NCI-H345 treated with DMSO at 0.1 percent for 48 hours (cell line): Measurements from ENCODE around the gene HOXB5.

Source experiments
- DNase-seq: peaks from one replicate; lab custom pipeline; 2025; ENCODE audit not compliant: unreplicated experiment; lab: John Stamatoyannopoulos, UW

The HOXB5 gene

DNA sequence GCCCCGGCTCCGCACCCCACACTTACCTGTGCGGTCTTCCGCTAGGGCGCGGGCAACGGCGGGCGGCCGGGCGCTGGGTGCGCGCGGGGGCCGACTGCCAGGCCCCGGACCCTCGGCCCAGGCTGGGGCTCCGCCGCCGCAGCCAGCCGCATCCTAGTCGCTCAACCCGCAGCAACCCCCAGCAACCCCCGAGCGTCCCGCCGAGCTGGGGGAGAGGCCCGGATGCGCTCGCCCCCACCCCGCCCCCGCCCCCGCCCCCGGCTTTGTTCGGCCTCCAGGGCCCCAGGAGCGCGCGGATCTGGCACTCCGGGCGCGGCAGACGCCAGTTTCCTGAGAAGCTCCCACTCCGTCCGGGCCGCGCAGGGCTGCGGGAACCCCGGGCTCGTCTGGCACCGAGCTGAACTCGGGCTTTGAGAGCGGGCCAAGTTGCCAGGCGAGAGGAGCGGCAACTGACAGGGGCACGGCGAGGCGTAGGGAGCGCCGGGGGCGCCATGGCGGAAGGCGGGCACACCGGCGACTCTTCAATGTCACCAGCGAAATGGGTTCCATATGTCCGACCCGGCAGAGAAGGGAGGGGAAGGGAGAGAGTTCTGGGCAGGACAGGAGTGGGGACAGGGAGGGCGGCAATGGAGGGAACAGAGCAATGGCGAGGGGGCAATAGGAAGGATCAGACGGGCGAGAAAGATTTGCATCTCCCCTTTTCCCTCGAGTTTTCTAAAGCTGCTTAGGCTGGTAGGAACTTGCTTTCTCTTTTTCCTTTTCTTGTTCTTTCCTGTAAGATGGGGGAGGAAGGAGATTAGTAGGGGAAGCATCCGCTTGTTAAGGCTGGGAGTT is 29.2 kb downstream of the HOXB5 start:
- no peak for DNase-seq

DNA sequence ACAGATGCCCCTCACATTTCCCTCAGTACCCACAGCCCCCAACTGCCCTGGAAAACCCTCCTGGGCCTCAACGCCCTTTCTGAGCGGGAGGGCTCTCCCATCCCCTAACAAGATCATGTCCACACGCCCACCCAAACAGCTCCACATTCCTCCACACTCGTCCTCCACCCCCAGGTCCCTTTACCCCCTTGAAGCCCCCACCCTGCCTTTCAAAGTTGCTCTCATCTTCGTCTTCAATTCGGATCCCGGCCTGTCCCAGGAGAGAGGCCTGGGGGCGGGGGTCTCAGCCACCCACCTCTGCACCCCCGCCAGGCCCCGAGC is 29.8 kb downstream of the HOXB5 start:
- no peak for DNase-seq

DNA sequence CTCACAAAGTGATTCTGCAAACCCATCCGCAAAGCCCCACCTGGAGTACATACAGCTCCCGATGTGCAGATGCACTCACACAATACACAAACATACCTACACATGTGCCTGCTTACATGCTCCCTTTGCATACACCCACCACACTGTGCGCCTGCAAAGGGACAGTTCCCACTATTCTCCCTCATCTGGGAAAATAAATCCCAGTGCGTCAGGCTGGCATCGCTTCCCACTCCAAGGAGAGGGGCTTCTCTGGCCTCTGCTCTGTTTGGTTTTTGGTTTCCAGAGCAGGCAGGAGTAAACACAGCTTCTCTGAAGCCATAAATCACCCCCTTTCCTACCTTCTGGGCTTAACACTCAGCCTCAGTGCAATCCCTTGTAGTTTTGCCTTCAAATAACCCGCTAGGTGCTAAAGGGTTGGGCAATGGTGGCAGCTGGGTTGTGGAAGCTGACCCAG is 30.2 kb downstream of the HOXB5 start:
- no peak for DNase-seq

DNA sequence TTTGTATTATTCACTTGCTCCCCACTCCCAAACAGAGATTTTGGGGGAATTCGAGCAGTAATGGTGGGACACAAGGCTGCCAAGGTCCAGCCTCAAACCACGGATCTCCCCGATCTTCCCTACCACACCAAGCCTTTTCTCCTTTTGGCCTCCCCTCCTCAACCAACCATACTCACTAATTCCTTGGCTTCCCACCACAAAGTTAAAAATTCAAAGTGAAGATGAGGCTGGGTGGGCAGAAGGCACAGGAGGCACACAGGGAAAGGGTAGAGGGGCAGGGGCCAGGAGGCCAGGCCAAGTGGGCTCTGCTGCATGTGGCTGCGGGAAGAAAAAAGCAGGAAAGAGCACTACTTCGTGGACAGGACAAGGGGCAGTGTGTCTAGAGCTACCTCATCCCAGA is 30.6 kb downstream of the HOXB5 start:
- DNase-seq = no peak

DNA sequence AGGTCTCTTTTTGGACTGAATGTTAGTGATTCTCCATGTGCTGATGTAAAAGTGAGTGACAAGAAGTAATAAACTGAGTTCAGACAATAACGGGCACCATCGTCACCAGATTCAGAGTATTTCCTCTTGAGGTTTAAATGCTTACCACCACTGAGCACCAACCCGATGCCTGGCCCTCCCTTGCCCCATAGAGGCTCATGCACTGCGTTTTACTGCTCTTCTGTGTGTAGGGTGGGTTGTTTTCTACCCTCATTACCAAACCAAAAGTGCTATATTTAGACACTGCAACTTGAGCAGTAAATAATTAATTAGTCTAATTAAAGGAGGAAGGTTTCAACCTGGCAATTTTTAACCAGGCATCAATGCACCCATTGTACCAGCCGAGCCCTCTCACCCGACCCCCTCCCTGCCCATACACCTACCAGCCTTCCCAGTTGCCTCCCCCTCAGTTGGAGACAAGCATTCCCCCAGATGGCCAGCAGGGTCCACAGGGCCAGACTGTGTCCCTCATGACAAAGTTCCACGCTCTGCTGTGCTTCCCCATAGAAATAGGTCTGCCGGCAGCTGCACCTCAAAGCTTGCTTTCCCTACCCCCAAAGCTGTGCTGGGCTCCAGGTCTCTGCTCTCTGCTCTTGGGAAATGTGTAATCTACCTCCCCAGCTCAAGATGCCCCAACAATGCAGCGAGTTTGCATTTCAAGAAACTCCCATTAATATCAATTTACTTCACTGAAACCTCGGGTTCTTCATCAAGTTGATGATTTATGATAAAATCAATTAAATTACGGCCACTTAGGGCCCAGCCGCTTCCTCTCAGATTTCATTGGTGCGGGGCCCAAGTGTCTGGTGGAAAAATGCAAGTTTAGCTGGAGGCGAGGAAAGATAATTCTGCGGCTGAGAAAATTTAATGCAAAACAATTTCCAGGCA is 31.4 kb downstream of the HOXB5 start:
- DNase-seq = no peak

DNA sequence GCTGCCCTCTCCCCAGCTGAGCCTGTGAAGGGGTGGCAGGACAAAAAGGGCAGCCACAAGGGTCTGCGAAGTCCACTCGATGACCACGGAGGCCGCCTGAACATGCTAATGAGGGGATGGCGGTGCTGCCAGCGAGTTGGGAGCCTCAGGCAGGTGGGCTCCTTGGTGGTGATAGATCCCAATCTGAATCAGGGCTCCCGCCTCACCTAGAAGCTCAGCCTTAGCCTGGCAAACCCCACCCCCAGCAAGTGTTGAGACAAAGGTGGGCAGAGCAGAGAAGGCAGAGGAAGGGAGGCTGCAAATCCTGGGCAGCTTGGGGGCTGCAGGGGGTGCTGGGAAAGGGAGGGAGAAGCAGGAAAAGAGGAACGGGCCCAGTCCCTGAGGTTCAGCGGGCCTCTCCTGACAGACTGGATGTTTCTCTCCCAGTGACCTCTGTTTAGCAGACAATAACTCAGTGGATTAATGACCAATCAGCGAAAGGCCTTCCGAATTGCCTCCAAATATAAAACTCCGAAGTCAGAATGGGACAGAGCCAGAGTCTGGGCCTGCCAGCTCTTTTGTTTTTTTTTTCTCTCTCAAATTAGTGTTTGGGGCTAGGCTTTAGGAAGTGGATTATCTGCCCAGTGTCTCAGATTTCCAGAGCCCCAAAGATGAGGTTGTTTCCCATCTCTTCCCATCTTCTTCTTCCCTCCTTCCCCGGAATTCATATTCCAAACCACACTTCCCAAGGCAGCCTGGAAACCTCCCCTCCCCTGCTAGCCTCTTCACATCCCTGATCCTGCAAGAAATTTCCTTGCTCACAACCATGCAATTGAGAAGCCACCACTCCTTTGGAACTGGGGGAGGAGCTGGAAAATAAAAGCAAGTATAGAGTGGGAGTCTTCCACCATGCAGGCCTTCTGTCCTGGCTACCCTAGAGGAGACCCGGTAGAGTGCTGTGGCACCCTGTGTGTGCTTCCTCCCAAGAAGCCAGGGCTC is 33.5 kb downstream of the HOXB5 start:
- no peak for DNase-seq

DNA sequence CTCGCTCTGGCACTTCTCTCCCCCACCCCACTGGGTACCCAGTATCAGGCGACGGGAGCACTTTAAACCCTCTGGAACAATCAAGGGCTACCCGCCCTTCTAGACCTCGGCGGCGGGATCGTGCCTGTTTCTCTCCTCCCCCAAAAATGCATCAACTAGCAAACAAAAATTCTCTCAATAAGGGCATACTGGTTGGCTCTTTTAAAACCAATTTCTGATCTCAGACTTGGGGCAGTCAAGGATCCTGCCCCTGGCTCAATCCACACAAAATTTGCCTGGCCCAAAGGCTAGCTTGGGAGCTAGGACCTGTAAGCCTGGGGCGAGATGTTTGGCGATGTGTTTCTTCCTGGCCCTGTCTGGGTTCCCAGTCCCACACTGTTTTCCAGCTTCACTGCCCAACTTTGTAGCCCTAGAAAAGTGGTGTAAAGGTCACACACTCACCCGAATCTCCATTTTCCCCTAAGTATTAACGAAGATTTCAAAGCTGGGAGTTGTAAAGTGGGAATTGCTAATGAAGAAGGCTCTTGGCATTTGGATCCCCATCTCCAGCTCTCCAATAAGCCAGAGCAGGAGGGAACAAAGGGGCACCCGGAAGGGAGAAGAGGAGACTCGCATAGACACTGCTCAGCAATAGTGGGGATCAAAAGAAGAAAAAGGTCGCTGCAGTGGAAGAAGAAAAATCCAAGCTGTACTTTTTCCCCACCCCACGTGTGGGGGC is 34.3 kb downstream of the HOXB5 start:
- DNase-seq = no peak

DNA sequence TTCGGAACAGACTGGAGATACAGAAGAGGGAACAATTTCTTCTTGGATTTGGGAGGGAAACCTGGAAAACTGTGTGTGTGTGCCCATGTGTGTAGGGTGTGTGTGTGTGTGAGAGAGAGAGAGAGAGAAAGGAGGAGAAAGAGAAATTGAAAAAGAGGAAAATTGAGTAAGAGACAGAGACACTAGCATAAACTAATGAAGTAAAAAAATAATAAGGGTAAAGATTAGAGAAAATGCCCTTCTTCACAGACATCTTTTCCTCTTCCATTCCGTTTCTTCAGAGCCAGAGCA is 34.8 kb downstream of the HOXB5 start:
- DNase-seq = no peak

DNA sequence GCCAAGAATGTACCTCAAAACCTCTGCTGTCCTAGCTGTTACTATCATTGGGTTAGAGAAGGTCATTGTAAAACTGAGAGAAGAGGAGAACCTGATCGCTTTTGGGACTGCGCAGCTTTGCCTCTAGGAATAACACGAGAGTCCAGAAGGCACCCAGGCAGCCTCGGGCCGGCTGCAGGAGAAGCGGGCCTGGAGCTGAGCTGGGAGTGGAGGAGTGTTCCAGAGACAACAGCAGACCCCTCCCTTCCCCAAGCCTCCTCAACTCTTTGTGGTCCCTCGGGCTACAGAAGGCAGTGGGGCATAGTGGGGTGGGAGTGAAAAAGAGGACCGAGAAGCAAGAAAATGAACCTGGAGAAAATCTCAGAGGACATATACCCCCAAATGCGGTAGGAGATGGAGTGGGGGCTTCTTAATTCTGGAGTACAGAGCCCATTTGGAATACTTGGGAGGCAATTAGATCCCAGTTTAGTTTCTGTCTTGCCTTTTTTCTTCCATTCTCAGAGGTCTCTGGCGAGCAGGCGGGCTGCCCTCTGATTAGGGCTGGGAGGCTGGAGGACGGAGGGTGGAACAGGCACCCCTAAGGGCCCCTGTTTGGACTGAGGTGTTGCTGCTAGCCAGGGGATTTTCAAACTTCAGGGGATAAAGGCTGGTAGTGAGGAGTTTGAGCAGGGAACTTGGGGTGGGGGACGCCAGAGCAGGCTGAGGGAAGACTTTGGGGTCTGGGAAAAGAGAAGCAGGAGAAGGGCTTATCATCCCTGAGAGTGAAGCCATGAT is 35.3 kb downstream of the HOXB5 start:
- DNase-seq = no peak

DNA sequence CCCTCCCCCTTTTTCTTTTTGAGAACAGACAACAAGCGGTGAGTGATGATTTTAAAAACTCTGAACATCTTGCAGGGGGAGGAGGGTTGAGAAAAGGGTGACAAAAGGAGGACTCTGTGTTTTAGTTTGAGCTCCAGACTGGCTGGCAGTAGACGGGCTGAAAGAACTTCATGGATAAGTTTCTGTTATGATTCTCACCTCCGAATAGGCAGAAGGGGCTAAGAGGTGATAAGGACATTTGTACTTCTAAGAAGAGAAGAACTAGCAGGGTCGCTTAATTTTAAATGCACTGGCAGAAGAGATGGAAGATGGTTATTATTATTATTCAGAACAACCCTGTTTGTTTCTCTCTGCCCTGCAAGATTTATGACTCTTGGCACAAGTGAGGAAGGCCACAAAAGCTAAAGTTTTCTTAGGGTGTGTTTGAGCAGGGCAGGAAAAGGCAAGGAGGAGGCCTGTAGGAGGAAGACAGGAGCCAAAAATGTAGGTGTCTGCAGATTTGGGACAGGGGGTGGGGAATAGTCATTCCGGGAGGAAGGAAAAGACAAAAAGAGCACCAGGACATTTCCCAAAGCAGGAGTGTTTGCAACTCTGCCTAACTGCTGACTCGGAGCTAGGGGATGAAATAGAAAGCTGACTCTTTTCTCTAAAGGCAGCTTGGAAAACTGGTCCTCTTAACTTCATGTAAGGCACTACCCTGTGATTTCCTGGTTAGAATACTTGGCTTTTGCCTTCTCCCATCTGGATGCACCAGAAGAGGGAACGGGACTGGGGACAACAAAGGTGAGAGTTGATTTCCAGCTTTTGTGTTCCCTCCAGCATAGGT is 36.8 kb downstream of the HOXB5 start:
- DNase-seq = no peak

DNA sequence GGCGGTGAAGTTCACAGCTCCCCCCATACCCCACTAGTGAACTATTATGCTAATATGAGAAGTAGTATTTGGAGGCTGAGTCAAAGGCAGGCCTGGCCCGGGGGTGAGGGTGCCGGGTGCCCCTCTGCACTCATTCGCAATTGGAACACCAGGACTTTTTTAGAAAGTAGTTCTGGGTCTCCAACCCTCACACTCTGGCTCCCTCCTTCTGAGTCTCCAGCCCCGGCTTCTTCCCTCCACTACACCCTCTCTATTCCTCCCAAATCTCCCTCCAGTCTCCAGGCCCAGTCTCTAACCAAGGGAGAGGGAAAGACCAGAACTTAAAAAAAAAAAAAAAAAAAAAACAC is 37.4 kb downstream of the HOXB5 start:
- DNase-seq = no peak

DNA sequence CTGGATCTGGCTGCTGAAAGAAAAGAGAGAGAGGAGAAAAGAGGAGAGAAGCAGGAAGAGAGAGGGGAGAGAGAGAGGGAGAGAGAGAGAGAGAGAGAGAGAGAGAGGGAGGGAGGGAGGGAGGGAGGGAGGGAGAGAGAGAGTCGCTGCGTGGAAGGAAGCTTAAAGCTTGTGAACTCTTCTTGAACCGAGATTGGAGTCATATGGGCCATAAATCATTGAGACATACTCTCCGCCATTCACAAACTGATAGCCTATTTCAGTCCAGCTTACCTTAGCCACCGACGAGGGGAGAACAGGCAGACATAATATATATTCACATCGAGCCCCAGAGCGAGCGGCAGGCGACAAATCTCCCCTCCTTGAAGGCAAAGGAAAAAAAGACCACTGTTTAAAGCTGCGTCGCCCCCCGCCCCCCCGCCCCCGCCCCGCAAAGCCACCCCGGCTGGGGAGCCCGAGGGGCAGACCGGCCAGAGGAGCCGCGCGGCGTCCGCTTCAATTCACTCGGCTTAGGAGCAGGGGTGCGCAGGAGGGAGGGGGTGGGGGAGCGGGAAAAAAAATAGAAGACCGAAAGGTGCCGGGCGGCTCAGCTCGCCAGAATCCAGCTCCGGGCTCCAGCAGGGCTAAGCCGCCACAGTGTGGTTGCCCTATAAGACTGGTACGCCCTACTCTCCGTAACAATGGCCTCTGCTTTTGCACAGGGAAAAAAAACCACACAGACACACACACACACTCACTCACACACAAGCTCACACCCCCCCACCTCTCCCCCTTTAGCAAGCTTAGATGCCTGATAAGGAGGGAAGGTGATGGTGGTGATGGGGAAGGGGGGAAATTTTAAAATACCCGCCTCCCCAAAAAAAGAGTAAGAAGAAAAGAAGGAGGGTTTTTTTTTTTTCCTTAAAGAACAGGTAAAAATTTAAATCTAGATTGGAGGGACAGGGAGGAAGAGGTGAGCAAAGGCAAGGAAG is 38.0 kb downstream of the HOXB5 start:
- DNase-seq = peak; percentile 48

DNA sequence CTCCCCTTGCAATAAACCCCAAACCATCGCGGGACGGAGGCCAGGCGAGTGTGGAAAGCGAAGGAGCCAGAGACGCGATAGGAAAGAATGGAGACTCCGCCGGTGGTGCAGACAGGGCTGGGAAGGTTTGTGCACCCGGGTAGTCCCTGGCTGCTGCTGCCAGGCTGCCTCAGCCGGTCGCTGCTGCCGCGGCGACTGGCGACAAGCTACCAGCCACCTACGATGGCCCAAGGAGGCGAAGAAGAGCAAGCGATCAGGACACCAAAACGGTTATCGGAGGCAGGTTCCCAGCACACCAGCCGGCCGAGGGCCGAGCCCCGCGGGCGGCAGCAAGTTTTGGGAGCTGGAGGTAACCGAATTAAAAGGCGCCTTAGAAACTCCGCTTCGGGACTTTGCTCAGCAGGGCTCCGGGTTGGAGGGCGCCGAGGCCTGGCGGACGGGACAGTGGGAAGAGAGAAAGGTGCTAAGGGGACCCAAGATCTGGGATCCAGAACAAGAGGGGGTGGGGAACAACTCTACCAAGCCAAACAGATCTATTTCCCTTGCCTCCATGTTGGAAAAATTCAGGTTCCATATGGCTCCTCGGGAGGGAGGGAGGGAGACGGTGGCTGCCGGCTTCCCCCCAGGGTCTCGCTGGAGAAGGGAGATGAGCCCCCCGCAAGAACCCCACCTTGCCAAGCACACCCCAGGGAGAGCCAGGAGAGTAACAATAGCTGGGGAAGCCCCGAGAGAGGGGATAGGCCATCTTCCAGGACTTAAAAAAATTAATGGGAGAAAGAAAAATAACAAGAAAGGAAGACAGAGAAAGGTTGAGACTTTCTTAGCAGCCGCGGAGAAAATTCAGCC is 38.9 kb downstream of the HOXB5 start:
- no peak for DNase-seq

DNA sequence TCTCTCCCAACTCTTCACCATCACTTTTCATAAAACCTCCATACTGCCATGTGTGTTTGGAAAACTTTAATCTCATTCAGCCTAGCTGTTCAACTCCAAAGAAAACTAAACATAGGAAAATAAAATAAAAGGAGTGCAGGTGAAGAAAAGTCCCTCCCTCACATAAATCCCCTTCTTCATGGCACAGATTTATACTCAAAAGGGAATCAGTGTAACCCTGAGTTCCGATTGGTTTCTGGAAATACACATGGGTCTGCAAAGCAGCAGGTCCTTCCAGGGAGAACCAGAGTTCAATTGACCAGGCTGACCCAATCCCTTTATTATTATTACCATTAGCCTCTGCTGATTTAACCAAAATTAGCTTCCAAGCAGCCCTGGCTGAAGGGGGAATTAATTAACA is 39.8 kb downstream of the HOXB5 start:
- DNase-seq = no peak

DNA sequence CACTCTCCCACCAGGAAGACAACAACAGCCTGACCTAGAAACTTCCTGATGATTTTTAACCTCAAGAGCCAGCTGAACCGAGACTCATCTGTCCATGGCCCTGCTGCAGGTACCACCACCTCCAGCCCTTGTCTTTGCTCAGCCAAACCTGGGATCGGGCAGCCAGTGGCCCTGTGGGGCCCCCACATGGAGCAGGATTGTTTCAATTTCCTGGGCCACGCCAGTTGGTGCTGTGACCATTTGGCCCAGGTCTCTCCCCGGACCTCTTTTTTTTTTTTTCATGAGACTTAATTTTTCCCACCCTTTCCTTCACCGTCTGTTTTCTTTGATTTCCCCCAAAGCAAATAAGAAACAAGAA is 40.4 kb downstream of the HOXB5 start:
- no peak for DNase-seq

DNA sequence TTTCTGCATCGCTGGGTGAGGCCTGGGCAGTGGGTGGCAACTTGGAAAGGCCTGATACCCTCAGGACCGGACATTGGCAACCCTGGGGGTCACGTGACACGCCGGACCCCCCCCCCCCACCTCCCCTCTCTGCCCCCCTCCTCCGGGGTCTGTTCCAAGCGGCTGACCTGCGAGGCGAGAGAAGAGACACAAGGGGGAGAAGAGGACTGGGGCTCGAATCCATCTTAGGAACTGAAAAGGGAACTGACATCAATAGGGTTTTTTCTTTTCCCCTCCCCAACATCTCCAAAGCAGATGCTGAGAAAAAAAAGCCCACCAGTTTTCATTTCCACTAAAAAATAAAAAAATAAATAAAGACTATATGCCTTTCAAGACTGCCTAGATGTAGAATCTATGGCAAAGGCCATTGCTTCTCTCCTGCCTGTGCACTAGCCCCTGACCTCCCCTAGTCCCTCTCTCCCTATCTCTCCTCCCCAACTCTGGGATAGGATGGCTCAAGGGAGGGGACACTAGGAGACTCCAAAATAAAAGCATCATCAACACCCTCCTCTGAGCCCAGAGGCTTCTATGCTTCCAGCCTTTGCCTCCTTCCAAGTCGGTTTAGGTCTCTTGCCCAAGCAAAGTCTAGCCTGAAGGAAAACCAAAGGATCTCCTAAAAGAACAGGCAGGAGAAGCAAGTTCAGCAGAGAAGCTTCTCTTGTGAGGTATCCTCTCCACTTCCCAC is 41.0 kb downstream of the HOXB5 start:
- peak; percentile 51 for DNase-seq
